ENCODE data around the gene MPG.

The MPG gene

DNA sequence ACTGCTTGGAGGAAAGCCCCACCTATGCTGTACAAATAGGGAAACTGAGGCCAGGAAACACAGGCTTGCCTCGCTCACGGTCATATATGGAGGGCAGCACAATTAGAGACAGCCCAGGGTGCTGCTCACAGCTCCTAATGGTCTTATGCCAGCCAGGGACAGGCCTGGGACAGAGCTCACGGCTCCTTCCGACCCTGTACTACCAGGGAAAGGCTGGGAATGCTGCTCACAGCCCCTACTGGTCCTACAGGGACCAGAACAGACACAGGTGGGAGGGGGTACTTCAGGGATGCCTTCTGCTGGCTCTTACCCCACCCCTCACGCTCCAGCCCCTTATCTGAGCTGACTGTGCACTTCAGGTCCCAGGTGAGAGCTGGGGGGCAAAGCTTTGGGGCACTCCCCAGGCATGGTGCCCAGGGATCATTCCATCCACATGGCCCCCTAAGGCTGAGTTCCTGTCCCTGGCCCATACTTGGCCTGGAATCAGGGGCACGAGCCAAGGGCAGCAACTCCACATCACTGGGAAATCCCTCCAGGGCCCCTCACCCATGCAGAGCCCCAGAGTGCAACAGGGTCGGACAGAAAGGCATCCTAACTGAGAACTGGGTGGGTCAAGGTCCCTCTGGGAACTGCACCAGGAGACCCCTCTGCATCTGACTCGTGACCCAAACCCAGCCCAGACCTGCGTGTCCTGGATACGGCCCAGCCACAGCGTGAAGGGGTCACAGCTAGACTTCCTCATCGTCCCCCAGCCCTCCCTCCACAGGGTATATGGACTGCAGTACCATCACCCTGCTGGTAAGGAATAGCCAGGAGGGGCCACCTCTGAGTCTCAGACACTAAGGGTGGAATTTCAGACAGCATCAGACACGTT, 11.5 kb upstream of the MPG start:
- no peak for DNase-seq

DNA sequence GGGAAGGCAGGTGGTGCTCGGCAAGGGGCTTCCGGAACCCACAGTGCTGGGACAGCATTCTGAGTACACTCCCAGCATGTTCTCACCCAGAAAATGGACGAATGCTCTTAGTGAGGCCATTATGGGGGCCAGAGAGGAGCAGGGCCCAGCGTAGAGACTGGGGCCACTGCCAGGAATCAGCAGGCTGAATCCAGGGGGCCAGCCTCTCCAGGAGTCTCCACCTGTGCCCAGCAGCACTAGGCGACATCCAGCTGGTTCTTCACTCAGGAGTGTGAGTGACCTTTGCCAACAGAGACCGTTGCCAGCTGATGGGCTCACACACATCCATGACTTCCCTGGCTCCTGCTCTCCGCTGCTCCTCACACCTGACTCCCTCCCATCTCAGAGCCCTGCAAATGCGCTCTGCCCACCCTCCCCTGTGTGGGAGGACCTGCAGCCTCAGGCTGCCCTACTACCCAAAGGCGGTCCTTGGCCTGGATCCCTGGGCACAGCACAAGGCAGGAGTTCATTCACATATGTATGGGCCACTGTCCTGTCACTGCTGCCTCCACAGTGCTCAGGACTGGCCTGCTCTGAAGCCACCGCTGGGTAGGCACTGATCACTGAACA, 10.7 kb upstream of the MPG start:
- DNase-seq, result no peak

DNA sequence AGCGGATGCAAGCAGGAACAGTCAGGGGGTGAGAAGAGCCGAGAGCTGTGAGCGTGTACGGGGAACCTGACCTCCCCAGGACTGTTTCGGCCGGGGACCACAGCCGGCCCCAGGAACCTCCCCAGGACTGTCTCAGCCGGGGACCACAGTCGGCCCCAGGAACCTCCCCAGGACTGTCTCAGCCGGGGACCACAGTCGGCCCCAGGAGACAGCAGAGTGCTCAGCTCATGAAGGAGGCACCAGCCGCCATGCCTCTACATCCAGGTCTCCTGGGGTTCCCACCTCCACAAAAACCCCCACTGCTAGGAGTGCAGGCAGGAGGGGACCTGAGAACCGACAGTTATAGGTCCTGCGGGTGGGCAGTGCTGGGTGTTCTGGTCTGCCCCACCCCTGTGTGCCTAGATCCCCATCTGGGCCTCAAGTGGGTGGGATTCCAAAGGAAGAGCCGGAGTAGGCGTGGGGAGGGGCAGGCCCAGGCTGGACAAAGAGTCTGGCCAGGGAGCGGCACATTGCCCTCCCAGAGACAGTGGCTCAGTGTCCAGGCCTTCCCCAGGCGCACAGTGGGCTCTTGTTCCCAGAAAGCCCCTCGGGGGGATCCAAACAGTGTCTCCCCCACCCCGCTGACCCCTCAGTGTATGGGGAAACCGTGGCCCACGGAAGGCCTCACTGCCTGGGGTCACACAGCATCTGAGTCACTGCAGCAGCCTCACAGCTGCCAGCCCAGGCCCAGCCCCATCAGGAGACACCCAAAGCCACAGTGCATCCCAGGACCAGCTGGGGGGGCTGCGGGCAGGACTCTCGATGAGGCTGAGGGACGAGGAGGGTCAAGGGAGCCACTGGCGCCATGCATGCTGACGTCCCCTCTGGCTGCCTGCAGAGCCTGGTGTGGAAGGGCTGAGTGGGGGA, 9.9 kb upstream of the MPG start:
- DNase-seq, result no peak

DNA sequence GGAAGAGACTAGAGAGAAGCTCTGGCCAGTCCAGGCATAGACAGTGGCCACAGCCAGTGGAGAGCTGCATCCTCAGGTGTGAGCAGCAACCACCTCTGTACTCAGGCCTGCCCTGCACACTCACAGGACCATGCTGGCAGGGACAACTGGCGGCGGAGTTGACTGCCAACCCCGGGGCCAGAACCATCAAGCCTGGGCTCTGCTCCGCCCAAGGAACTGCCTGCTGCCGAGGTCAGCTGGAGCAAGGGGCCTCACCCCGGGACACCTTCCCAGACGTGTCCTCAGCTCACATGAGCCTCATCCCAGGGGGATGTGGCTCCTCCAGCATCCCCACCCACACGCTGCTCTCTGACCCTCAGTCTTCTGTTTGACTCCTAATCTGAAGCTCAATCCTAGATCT, 8.8 kb upstream of the MPG start:
- peak; percentile 67 for DNase-seq

DNA sequence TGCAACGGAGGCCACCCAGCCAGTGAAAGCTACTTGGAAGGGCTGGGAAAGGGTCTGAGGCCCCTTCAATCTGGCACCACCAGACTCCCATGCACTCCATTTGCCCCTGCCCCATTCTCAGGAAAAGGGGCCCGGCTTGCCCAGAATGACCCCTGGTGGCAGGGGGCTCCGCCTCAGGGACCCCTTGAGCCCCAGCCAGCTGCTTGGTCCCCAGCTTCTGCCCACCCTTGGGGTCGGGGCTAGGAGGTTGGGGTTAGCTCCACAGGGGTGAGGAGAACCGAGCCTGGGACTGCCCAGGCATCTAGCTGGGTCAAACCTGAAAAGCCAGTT, 6.8 kb upstream of the MPG start:
- no peak for DNase-seq

DNA sequence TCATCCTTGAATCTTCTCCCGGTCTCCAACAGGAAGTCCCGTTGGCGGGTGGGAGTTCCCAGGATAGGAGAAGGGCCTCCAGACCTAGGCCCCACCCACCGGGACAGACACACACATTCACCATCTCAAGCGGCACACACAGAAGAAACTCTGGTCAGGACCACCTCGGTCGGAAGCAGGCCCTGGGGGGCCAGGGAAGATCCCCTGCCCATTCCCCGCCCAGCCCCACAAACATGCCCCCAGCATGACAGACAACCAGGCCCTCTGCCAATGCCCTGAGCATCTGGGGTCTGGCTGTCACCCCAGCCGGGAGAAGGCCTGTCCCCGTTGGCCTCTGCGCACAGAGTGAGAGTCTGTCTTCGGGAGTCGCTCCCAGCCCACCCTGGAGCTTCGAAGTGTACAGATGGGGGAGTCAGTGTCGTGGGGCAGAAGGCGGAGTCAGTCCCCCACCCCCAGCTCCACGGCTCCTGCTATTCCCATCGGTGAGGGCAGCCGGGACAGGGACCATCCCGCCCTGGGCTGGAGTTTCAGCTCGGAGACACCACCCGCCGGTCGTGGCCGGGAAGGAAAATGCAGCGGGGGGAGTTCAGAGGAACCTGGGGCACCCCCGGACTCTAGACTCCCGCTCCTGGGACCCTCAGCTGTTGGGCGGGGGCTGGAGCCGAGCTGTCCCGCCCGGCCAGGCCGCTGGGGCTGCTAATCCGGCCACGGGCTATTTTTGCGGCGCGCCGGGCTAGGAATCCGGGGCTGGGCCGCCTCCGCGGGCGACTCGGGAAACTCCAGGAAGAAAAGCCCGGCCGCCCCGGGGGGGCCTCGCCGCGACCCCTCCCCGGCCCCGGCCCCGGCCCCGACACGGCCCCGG, 6.3 kb upstream of the MPG start:
- DNase-seq, result peak; percentile 37

DNA sequence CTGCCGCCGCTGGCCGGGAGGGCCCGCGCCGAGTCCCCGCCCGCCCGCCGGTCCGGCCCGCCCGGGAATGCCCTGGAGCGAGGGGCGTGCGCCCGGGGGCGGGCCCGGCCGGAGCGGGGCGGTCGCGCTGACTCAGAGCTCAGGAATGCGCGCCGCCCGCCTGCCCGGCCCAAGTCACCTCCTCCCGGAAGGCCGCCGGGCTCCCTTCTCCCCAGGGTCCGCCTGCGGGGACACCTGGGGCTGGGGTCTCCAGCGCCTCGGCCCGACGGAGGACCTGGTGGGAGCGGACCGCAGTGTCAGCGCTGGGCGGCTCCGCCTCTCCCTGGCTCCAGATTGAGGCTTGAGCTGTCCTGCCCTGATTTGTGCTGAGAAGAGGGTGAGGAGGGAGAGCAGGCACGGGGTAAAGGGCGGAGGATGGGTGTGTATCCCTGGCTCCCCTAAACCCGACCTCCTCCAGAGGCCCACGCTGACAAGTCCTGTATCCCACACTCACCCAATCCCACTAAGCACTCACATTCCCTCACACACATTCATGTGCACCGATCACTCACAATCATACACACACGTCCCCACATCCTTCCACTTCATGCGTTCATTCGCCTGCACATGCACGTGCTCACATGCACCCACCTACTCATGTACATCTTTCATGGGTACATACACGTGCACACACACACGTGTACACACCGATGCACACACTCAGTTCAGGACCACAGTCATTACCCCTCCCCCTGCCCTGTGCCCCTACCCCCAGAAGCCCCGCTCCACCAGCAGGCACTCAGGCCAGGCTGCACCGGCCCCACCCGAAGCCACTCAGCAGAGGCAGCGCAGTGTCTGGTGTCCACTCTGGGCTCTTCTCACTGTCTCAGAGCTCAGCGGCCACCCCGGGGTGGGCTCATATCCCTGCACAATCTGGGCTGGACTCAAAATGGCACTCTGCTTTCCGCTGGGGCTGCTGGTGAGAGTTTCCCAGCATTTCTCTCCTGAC, 5.2 kb upstream of the MPG start, which contains the start of gene RHBDF1:
Gene RHBDF1, minus strand, starts transcription at position 71 of the 988 bp plus-strand sequence. CDS start 7,616 bp downstream, outside the sequence.
- DNase-seq, result no peak

DNA sequence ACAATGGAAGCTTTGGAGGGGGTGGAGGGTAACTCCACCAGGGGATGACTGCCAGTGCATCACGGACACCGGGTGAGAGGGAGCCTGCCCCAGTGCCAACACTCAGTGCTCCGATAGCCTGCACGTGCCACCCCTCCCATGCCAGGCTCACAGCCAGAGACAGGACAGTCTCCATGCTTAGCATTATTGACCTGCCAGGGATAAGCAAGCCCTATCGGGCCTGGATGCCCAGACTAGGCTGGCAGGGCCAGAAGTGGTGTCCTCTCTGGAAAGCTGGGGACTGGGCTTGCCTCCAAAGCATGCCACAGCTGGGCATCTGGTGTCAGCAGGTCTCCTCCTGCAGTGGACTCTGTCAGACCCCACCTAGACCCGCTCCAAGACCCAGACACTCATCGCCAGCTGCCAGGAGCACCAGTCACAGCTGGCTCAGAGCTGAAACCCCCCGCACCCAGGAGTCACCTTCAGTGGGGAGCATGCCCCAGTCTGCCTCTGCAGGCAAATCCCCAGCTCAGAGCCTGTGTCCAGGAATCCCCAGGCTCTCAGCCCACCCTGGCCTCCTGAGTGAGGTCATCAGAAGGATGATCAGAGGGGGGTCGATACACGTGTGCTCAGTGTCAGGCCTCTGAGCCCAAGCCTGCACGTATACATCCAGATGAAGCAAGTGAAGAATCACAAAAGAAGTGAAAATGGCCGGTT, 3.8 kb upstream of the MPG start:
- DNase-seq, result no peak

DNA sequence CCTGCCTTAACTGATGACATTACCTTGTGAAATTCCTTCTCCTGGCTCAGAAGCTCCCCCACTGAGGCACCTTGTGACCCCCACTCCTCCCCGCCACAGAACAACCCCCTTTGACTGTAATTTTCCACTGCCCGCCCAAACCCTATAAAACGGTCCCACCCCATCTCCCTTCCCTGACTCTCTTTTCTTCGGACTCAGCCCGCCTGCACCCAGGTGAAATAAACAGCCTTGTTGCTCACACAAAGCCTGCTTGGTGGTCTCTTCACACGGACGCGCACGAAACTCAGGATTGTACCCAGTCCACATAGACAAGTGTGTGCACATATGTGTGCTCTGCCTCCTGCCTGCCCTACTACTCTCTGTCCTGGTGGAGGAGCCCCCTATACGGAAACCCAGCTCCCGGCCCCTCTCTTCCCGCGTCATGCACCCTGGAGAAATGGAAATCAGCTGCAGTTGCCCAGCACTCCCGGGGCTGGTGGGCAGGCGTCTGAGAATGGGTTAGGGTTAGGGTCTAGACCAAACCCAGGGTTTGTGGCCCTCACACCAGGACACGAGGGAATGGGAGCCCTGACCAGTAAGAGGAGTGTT, 3.2 kb upstream of the MPG start:
- DNase-seq, result no peak

DNA sequence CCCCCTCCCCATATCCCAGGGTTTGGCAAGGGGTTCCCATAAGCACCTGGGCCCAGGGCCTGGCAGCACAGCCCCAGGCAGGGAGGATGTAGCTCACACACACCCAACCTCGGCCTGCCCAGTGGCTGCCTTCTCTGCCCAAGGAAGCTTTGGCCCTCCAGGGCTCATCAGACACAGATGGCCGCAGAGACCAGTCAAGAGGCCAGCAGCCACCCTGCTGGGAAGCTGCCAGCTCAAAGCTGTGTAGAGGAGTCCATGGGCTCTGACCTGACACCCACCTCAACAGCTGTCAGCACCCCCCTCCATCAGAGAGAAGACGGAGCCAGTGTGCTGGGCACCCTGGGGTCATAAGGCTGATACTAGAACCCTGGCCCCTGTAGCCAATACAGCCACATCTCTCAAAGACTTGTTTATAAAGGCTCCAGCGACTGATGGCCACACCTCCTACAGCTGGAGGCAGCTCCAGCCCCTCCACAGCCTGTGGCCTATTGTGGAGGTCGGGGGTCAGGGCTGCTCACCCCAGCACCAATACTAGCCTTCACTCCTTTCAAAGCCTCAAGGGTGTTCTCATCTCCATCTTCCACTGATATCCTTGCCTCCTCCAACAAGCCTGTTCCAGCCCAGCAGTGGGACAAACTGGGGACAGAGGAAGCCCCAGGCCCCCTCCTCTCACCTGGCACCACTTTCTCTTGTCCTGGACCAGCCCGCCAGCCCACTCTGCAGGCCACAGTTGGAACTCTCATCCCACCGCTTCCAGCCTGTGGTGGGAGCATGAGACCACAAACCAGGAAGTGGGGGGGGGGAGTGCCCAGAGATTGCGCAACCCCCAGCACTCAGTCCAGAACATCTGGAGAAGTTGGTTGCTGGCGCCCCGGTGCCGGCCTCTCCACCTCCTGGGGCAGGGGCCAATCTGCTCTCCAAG, 2.2 kb upstream of the MPG start:
- peak; percentile 38 for DNase-seq

DNA sequence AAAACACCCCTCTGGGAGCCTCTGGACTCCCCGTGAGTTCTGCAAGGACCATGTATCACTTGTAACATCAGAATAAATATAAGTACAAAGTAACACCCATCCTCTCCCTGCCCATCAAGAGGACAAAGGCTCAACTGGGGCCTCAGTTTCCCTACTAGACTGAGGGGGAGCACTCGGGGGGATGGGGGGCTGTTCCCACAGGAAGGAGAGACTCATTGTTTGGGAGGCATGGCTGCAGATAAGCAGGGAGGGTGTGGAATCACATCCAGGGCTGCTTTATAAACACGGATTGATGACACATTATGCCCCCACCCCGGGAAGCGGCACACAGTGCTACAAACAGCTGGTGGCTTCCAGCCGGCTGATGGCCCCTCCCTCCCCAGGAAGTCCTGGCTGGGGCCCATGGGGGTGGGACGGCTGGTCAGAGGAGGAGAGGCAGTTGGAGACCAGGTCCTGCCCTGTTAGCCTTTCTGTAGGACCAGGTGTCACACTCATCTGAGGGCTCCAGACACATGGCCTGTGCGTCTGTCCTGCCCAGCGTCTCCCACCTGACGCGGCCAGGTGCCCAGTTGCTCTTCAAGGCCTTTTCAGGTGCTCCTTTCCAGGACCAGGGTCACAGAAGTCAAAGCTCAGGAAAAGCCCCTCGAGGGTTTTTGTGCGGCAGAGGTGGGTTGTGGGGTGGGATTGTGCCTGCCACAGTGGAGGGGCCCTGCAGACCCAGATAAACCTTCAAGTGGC, 1.3 kb upstream of the MPG start:
- DNase-seq, result peak; percentile 50

DNA sequence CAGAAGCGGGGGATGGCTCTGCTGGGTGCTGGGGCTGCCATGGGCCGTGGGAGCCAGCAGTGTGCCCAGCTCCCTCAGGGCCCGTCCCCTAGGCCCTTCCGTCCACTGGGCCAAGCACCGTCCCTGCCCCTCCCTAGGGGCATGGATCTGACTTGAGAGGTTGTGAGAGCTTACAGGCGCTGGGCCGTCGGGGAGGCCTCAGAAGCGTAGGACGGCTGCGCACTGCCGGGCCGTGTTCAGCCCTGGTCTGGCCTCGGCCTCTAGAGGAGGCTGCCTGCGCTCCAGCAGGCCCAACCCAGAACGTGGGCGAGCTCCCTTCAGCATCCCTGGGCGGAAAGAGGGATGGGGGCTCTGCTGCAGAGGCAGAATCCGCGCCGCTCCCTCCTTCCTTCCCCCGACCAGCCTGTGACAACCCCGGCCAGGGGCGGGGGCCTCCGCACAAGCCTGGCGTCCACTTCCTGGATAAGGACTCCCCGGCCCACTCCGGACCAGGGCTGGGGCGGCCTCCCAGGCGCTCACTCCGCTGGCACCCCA, 685 bp upstream of the MPG start:
- peak; percentile 48 for DNase-seq

DNA sequence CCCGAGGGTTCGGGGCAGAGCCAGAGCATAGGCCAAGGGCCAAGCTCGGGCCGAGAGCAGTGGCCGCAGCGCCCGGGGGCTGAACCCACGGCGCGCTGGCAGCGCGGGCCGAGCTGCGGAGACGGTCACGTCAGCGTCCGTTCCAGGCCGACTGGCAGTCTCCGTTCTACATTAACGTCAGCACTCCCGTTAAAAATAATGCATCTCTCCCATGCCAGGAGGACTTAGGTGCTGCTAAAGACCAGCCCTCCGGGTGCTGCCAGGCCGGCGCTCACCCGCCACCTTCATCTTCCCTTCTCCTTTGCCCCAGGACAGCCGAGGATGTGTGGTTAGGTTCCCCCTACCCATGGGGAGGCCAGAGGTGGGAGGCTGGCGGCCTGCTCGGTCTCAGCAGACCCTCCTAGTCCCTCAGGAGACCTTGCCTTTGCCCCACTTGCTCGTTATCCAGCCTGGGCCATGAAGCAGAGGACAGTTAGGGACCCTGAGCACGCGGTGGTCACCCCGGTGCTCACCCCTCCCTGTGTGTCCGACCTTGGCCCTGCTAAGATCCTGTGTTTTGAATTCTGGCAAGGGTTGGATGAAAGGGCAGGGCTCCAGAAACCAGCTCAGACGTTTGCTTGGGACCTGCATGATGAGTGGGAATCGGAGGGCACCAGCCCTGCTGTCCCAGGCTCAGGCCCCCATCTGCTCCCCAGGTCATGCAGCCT, 572 bp downstream of the MPG start:
- DNase-seq, result peak; percentile 32

DNA sequence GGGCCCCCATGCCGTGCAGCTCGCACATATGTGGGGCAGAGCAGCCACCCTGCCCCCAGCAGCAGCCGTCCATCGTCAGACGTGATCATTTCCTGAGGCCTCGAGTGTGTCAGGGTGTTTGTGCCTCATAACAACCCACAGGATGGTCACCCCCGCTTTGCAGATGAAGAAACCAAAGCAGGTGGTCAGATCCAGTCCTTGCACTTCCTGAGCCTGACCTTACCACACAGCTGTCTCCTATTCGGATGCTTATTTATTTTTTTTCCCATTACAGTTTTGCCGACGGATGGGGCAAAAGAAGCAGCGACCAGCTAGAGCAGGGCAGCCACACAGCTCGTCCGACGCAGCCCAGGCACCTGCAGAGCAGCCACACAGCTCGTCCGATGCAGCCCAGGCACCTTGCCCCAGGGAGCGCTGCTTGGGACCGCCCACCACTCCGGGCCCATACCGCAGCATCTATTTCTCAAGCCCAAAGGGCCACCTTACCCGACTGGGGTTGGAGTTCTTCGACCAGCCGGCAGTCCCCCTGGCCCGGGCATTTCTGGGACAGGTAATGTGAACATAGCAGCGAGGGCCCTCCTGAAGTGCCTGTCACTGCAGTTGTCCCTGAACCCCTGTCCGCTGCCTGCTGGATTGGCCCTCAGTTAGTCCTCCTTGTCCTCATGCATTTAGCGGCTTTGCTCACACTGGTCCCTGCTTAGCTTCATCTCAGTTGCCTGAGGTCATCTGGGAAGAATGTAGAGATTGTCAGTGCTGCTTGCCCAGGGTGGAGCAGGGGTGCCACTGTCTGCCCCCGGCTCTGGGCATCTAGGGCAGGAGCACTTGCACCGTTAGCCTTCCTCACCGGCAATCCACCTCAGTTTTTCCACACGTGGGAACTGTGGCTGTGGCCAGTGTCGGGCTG, 1.4 kb downstream of the MPG start:
- DNase-seq, result no peak

DNA sequence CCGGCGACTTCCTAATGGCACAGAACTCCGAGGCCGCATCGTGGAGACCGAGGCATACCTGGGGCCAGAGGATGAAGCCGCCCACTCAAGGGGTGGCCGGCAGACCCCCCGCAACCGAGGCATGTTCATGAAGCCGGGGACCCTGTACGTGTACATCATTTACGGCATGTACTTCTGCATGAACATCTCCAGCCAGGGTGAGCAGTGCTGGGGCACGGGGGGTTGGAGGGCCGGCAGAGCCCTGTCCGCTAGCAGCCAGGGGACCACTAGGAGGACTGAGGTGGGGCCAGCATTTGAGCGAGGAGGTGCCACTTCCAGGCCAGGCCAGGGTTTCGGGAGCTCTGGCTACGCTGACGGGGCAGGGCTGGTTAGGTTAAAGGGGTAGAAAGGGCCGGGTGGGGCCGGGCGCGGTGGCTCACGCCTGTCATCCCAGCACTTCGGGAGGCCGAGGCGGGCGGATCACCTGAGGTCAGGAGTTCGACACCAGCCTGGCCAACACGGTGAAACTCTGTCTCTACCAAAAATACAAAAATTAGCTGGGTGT, 5.1 kb downstream of the MPG start:
- no peak for DNase-seq
